Left ventricle myocardium inferior (tissue), 1 donor: ENCODE measurements around the gene MAN2B2. TPM values are rescaled to one million over a fixed set of nuclear protein-coding genes. Genes with fewer than 3 reads are reported as not detected.

Experiments used
- DNase-seq: peaks from one replicate; pipeline ENCODE4 v3.0.0-alpha.2; 2020
- H3K27ac ChIP-seq: fragments of 200-600 bp; replicated peaks from 2 replicates; pipeline ENCODE4 v1.8.0; 2021
- H3K27me3 ChIP-seq: fragments of 200-600 bp; 2 replicates; pipeline ENCODE4 v1.8.0; 2021; ENCODE audit warnings: low read depth
- H3K36me3 ChIP-seq: fragments of 200-600 bp; 2 replicates; pipeline ENCODE4 v1.8.0; 2021
- H3K4me1 ChIP-seq: fragments of 200-600 bp; 2 replicates; pipeline ENCODE4 v1.8.0; 2021
- H3K4me3 ChIP-seq: fragments of 200-600 bp; 2 replicates; pipeline ENCODE4 v1.8.0; 2021; ENCODE audit warnings: mild to moderate bottlenecking, moderate library complexity
- H3K9me3 ChIP-seq: fragments of 200-600 bp; replicated peaks from 2 replicates; pipeline ENCODE4 v1.8.0; 2021
- CTCF ChIP-seq: fragments of 200-600 bp; IDR thresholded peaks from 2 replicates; pipeline ENCODE4 v1.8.0; 2021; ENCODE audit warnings: antibody characterized with exemption, mild to moderate bottlenecking, borderline replicate concordance
- intact Hi-C: fragments of 100-400 bp; cut with micrococcal nuclease; formaldehyde crosslinking; loops from one replicate; pipeline ENCODE4 v1.11.0; 2022
- total RNA-seq: library from RNA; stranded (reverse); fragmentation: NEBNext Ultra II Directional; extraction: Animal tissue kit (Norgen Biotek cat#: 25700); gene quantifications from one replicate; pipeline ENCODE4 v1.2.1, GENCODE V29; 2021
- donor health status: DM: no; HTN: yes; CAD: no; lungs with severe emphysema.

MAN2B2 gene
- total RNA-seq, 1 donor from 2014 or later: 18.5 TPM

GRCh38 chr4:6542951-6543350 lies 32.0 kb upstream of the MAN2B2 start:
- Histone ChIP-seq H3K9me3 (peaks cover 13% of the 10 kb centered on the region), H3K36me3 (no peaks in the 10 kb centered on the region), H3K4me3 (no peak overlapping the region), H3K27ac (no peak overlapping the region), H3K27me3 (peaks cover 75% of the 10 kb centered on the region), H3K4me1 (no peaks in the 10 kb centered on the region)
- TF ChIP-seq CTCF: no peak
- intact Hi-C loops: no loop called here
- DNase-seq: no peak

GRCh38 chr4:6546091-6546490 lies 28.9 kb upstream of the MAN2B2 start:
- H3K36me3 ChIP-seq: no peaks in the 10 kb centered on the region
- no peak overlapping the region for H3K4me3 ChIP-seq
- H3K4me1 ChIP-seq: peaks cover 23% of the 10 kb centered on the region
- DNase-seq: no peak
- no peak overlapping the region for H3K27ac ChIP-seq
- peaks cover 2% of the 10 kb centered on the region for H3K9me3 ChIP-seq
- H3K27me3 ChIP-seq: peaks cover 51% of the 10 kb centered on the region
- intact Hi-C loops: no loop called here
- TF ChIP-seq CTCF: no peak

GRCh38 chr4:6546681-6547447 lies 28.1 kb upstream of the MAN2B2 start:
- Histone ChIP-seq H3K4me1 (peaks cover 23% of the 10 kb centered on the region), H3K36me3 (no peaks in the 10 kb centered on the region), H3K27me3 (peaks cover 53% of the 10 kb centered on the region), H3K4me3 (no peak overlapping the region), H3K9me3 (peaks cover 7% of the 10 kb centered on the region), H3K27ac (no peak overlapping the region)
- DNase-seq: no peak
- intact Hi-C loops: no loop called here
- peak; percentile 84 for TF ChIP-seq CTCF

GRCh38 chr4:6548201-6548881 lies 26.6 kb upstream of the MAN2B2 start:
- Histone ChIP-seq H3K9me3 (peaks cover 12% of the 10 kb centered on the region), H3K27ac (no peak overlapping the region), H3K4me1 (peaks cover 23% of the 10 kb centered on the region), H3K27me3 (peaks cover 45% of the 10 kb centered on the region), H3K4me3 (no peak overlapping the region), H3K36me3 (no peaks in the 10 kb centered on the region)
- peak; percentile 51 for TF ChIP-seq CTCF
- DNase-seq: peak; percentile 26
- intact Hi-C loops: no loop called here

- intact Hi-C loops: no loop called here
- Histone ChIP-seq H3K27ac (no peak overlapping the region), H3K4me3 (no peak overlapping the region), H3K4me1 (peaks cover 23% of the 10 kb centered on the region), H3K27me3 (peaks cover 45% of the 10 kb centered on the region), H3K36me3 (no peaks in the 10 kb centered on the region), H3K9me3 (peaks cover 12% of the 10 kb centered on the region)
- TF ChIP-seq CTCF: no peak
- no peak for DNase-seq
These were observed 26.1 kb upstream of the MAN2B2 start for GRCh38 chr4:6548882-6549230.
